ENCODE results near the gene SMC5.
"Not testable (repeated sequence)": the region's sequence is repeated elsewhere in the genome, so short reads cannot be mapped to it uniquely, and the experiment has no call there.

Gene SMC5

GRCh38 chr9:70374962-70375618, 116.3 kb downstream of the SMC5 start:
- no peak for DNase-seq

- DNase-seq, result no peak
Observed at GRCh38 chr9:70382046-70382708, 123.4 kb downstream of the SMC5 start.

- no peak for DNase-seq
Observed at GRCh38 chr9:70382709-70383605, 124.2 kb downstream of the SMC5 start.

GRCh38 chr9:70385426-70385825, 126.6 kb downstream of the SMC5 start:
- DNase-seq, result no peak

- DNase-seq, result no peak
Observed at GRCh38 chr9:70387663-70388062, 128.9 kb downstream of the SMC5 start.

GRCh38 chr9:70389188-70389587, 130.4 kb downstream of the SMC5 start:
- DNase-seq, result no peak

GRCh38 chr9:70389621-70390266, 131.0 kb downstream of the SMC5 start:
- DNase-seq, result no peak

- DNase-seq, result no peak
Observed at GRCh38 chr9:70390933-70391341, 132.2 kb downstream of the SMC5 start.

GRCh38 chr9:70392189-70392588, 133.4 kb downstream of the SMC5 start:
- no peak for DNase-seq

- DNase-seq, result no peak
Observed at GRCh38 chr9:70392850-70393249, 134.1 kb downstream of the SMC5 start.

GRCh38 chr9:70395652-70396051, 136.9 kb downstream of the SMC5 start:
- no peak for DNase-seq

GRCh38 chr9:70398145-70398556, 139.4 kb downstream of the SMC5 start:
- no peak for DNase-seq

GRCh38 chr9:70399141-70399540, 140.4 kb downstream of the SMC5 start:
- DNase-seq, result no peak

- no peak for DNase-seq
Observed at GRCh38 chr9:70400107-70400892, 141.5 kb downstream of the SMC5 start.

- DNase-seq, result not testable (repeated sequence)
Observed at GRCh38 chr9:70401241-70401640, 142.5 kb downstream of the SMC5 start.

- no peak for DNase-seq
Observed at GRCh38 chr9:70402213-70402612, 143.4 kb downstream of the SMC5 start.

GRCh38 chr9:70403166-70403565, 144.4 kb downstream of the SMC5 start:
- no peak for DNase-seq

- DNase-seq, result no peak
Observed at GRCh38 chr9:70403618-70404025, 144.8 kb downstream of the SMC5 start.

- no peak for DNase-seq
Observed at GRCh38 chr9:70404261-70404660, 145.5 kb downstream of the SMC5 start.
